GM21529 (cell line): Measurements from ENCODE around the gene B3GNT8.
"Not testable (repeated sequence)": the region's sequence is repeated elsewhere in the genome, so short reads cannot be mapped to it uniquely, and the experiment has no call there.

Source experiments
- ATAC-seq: cut with Tn5 transposase; IDR thresholded peaks from one replicate; pipeline ENCODE4 v1.9.1; 2021; ENCODE audit not compliant: unreplicated experiment

B3GNT8 gene

DNA sequence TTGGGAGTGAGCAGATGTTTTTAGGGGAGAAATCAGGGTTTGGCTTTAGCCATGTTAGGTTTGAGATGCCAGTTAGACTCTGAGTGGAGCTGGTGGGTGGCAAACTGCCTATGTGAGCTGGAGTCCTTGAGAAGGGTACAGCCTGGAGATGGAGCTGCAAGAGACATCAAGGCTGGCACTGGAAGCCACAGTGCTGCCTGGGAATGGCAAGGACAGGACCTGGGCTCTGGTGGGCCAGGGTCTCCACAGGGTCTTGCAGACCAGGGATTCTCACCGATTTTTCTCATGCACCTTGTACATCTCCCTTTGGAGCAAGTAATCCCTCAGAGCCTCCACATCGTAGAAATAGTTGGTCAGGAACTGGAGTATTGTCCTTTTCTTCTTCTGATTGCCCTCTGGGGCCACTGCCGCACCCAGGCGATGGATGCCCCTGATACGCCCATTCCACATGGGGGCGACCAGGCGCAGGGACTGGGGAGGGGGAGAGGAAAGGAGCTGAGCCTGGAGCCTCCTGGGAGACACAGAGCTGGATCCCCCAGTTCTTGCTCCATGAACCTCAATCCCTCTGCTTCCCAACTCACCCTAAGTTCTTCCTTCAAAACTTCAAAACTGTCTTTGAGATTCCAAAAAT is 10.9 kb upstream of the B3GNT8 start:
- ATAC-seq: no peak

- ATAC-seq: no peak
Observed at GRCh38 chr19:41436674-41436951, 9.4 kb upstream of the B3GNT8 start.

GRCh38 chr19:41435936-41436673 is 8.9 kb upstream of the B3GNT8 start:
- no peak for ATAC-seq

- ATAC-seq: not testable (repeated sequence)
Observed at GRCh38 chr19:41435376-41435775, 8.2 kb upstream of the B3GNT8 start.

DNA sequence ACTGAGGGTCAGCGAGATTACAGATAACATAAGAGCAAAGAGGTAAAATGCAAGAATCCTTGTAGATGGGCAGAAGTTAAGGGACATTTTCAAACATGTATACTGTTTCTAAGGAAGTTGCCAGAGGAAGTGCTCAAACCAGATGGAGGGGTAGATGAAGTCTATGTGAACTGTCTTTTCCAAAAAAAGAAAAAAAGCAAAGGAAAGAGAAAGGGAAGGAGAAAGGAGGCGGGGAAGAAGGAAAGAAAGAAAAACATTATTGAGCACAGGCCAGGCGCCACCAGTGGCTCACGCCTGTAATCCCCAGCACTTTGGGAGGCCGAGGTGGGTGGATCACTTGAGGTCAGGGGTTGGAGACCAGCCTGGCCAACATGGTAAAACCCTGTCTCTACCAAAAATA is 7.3 kb upstream of the B3GNT8 start:
- ATAC-seq: no peak

DNA sequence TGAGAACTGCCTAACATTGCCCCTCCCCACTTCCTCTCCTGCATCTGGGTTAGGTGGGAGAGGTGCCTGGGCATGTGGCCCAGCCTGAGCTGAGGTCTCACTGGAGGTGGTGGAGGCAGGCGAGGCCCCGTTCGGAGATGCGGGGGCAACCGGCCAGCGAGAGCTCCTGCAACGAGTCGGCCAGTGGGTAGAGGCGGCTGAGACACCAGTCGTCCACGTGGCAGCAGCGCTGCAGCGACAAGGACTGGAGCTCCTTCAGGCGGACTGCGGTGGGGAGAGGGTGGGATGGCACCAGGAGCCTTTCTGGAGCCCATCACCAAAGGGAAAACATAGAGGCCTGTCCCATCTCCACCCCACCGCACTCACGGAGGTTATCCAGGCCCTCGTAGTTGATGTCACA is 6.0 kb upstream of the B3GNT8 start:
- no peak for ATAC-seq

GRCh38 chr19:41431426-41432386 is 4.5 kb upstream of the B3GNT8 start:
- no peak for ATAC-seq

- no peak for ATAC-seq
Observed at GRCh38 chr19:41430922-41431321, 3.7 kb upstream of the B3GNT8 start.

DNA sequence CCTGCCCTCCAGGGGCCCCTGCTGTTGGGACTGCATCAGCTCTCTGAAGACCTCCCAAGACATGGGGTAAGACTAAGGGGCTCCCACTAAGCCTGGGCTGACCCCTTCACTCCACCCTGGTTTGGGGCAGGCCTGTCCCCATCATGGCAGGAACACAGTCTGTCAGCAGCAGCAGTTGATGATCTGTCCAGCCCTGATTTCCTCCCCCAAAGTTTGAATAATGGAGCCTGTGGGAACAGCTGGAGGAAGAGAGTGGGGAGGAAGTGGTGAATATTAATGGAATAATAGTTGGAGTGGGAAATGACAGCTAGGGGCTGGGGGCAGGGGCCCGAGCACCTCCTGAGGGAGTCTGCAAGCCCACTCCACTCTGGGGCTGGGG is 1.3 kb upstream of the B3GNT8 start:
- no peak for ATAC-seq

DNA sequence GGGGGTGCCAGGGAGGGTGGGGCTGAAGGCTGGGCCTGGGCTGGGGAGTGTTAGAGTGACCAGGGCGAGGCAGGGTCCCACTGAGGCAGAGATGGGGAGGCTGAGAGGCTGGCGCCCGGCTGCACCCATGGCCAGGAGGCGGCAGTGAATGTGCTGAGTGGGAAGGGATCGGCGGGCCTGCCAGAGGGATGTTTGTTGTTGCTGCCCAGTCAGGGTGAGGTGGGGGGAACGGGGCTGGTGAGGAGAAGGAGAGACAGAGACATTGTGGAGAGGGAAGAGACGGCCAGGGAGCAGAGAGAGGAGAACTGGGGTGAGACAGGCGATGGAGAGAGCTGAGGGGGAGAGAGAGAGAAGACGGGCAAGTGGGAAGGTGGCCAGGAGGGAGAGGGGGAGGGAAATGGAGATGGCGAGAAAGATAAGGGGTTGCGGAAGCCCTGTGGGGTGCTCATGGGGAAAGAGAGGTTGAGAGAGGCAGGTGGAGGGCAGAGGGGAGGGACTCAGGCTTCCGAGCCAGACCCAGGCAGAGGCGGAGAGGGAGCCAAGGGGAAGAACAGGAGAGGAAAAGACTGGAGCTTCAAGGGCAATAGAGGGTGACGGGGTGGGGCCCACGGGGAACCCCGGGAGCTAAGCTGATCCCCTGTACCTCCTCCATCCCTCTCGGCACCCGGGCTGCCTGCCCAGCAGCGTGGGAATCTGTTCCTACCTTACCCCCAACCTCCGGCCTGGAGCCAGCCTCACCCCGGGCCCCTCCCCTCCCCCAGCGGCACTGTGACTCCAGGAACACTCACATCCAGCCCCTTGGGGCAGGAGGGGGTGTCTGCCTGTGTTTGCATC is 690 bp upstream of the B3GNT8 start:
- ATAC-seq: no peak

DNA sequence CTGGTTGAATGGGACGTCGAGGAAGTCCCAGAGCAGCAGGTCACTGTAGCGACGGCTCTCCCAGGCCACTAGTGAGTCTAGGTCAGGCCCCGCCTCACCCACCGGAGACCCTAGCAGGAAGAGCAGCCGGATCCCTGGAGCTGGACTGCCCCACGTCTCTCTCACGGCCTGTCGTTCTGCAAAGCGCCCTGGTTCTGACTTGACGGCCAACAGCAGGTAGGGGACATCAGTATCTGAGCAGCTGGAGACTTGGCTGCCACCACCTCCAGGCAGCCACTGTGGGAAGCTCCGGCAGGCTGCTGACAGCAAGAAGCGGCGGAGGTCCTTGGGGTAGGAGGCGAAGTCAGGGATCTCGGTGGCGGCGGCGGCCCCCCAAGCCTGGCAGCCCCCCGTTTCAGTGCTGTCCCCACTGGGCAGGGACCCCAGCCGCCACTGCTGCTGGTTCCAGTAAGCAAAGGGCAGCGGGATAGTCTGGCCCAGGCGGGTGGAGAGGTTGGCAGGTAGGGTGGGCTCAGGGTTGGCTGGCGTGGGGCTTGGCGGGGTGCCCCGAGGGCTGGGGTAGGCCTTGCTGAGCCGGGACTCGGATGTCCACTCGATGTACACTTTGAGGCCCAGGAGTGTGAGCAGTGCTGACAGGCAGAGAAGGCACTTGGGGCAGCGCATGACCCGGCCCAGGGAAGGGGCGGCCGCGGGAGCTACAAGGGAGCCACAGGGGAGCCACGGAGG is 895 bp downstream of the B3GNT8 start:
- no peak for ATAC-seq

- no peak for ATAC-seq
Observed at GRCh38 chr19:41425174-41426115, 1.7 kb downstream of the B3GNT8 start.

GRCh38 chr19:41424335-41425173 is 2.6 kb downstream of the B3GNT8 start:
- ATAC-seq: no peak

DNA sequence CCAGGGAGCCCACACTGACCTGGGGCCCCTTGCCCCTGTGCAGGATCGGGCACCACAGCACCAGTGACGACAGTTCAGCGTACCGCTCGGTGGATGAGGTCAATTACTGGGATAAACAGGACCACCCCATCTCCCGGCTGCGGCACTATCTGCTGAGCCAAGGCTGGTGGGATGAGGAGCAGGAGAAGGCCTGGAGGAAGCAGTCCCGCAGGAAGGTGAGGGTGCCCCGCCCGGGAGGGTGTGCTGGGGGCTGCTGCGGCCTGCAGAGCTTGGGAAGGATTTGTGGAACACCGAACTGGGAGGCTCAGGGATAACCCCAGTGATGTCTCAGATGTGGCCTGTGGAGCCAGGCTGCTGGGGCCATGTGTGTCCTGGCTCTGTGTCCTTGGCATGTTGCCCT is 4.2 kb downstream of the B3GNT8 start:
- ATAC-seq: no peak

DNA sequence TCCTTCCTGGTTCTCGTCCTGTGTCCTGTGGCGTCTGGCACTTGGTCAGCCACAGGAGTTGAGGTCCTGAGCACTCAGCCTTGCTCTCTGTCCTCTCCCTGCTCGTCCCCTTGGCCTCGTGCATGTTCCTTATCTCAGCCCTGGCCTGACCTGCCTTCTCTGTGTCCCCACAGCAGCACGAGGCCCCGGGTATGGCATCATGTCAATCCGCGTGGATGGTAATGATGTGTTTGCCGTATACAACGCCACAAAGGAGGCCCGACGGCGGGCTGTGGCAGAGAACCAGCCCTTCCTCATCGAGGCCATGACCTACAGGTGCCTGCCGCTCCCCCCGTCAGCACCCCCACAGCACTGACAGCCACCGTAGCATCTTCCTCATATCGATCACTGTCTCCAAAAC is 4.7 kb downstream of the B3GNT8 start:
- ATAC-seq: no peak

DNA sequence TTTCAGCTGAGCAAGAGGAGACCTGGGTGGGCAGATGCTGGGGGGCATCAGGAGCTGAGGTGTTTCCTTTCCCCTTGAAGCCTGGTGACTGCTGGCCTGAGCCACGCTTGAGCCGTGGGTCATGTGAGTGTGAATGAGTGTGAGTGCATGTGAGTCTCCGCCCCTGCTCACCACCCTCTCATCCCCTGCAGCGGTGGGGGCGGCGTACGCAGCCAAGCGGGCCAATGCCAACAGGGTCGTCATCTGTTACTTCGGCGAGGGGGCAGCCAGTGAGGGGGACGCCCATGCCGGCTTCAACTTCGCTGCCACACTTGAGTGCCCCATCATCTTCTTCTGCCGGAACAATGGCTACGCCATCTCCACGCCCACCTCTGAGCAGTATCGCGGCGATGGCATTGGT is 5.2 kb downstream of the B3GNT8 start:
- ATAC-seq: no peak

DNA sequence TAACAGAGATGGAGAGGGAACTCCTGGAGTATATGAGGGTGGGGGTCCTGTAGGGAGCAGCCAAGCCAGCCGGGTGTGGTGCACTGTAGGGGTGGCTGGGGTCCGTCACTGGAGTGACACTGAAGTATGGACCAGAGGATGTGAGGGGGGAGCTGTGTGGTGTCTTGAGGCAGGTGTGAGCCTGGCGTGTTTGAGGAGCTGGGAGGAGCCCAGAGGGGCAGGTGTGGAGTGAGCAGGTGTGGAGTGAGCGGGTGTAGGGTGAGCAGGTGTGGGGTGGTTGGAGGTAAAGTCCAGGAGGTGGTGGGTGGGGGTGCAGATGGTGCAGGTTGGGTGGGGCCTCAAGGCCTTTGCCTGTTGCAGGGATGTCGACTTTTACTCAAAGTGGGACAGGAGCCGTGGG is 5.9 kb downstream of the B3GNT8 start:
- ATAC-seq: no peak

DNA sequence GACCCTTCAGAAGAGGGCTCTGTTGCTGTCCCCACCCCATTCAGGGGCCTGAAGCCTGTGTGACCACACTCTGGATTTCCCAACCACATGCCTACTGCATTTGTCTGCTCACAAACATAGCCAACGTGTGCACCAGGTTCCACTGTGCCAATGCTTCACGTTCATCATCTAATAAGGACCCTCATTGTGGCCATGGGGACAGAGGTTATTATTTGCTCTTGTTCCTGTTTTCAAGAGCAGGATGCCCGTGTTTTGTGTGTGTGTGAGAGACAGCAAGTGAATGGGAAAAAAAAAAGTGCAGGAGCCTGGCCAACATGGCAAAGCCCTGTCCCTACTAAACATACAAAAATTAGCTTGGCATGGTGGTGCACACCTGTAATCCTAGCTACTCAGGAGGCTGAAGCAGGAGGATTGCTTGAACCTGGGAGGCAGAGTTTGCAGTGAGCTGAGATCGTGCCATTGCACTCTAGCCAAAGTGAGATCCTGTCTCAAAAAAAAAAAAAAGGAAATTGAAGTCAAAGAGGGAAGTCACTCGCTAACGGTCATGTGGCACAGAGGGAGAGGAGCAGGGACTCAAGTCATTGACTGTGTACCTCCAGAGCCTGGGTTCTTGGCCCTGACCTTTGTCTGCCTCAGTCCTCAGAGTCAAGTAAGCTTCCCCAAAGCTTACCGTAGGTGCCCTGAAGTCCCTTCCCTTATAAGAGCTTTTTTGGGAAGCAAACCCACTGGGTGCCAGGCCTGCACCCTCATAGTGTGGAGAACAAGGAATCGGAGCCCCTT is 6.9 kb downstream of the B3GNT8 start:
- ATAC-seq: no peak
